Hindlimb muscle (tissue), 1 donor: ENCODE results near the gene FAM131C. TPM values are rescaled to one million over a fixed set of nuclear protein-coding genes. Genes with fewer than 3 reads are reported as not detected.
"Not testable (repeated sequence)": the region's sequence is repeated elsewhere in the genome, so short reads cannot be mapped to it uniquely, and the experiment has no call there.

ENCODE experiments used
- DNase-seq: peaks from one replicate; pipeline ENCODE4 v3.0.0-alpha.2; 2013
- polyA plus RNA-seq: library from polyadenylated mRNA; unstranded; fragments of 120-200 nt; gene quantifications from one replicate; pipeline ENCODE4 v1.2.1, GENCODE V29; 2013; ENCODE audit not compliant: insufficient read length

Gene FAM131C
- polyA plus RNA-seq, 1 donor: not detected

DNA sequence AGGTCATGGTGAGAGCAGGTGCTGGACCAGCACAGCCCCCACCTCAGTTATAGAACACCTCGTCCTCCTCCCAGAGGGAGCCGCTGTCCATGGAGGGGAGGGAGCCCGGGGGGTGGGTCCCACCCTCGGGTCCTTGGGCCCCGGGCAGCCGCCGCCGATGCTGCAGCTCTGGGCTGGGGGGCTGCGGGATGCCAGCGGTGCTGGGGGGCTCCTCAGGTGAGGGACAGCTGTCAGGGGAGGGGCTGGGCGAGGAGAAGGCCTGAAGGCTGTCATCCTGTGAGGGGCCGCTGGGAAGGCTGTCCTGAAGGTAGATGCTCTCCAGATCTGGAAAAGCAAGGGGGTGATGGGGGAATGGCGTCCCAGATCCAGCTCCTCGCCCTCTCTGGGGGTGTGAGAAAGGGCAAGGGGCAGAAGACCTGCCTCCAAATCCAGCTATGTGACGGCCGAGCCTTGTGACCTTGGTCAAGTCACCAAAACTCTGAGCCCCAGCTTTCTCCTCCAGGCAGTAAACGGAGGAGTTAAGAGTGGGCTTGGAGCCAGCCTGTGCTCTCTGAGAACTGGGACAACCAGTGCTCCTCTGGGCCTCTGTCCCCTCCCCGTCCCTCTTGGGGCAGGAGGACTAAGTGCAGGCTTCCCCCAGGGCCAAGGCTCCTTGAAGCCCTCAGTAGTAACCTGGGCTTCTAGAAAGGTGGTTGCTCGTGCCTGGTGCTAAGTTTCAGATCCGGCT lies 14.9 kb downstream of the FAM131C start:
- DNase-seq: not testable (repeated sequence)

DNA sequence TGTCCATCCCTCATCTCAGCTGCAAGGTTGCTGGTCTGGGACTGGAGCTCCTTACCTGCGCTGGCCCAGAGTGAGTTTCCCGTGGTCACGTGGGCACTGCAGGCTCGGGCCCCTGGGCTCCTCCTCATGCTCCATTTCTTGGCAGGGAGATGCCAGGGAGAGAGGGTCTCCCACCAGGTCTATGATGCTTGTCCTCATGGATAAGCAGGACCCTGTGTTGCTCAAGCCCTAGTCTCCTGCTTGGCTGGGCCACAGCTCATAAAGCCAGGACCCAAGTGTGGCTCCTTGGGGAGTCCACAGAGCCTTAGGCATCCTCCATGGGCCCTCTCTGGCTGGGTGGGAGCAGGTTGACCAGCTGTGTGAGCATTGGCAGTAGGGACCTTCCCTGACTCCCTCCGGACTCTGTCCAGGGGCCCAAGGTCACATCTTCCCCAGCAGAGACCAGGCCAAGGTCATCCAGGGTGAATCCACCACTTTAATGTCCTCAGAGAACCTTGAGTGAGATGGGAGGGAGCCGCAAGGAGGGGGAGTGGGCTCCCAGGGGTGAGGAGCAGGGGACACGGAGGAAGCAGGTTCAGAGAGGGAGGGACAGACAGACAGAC lies 16.0 kb downstream of the FAM131C start:
- not testable (repeated sequence) for DNase-seq

DNA sequence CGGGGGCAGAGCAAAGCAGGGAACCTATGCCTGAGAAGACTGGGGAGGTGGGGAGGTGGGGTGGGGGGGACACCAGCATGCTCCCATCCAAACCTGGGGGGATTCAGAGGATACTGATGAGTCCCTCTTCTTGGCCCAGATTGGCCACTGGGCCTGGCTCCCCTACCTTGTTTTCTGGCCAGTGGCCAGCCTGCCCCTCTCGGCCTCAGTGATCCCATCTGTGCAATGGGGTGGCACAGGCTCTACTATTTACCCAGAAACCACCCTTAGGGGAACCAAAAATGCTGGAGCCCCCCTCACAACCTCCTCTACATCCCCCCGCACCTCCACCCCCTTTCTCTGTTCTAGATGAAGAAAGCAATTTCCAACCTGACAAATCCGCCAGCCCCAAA lies 16.9 kb downstream of the FAM131C start:
- not testable (repeated sequence) for DNase-seq

DNA sequence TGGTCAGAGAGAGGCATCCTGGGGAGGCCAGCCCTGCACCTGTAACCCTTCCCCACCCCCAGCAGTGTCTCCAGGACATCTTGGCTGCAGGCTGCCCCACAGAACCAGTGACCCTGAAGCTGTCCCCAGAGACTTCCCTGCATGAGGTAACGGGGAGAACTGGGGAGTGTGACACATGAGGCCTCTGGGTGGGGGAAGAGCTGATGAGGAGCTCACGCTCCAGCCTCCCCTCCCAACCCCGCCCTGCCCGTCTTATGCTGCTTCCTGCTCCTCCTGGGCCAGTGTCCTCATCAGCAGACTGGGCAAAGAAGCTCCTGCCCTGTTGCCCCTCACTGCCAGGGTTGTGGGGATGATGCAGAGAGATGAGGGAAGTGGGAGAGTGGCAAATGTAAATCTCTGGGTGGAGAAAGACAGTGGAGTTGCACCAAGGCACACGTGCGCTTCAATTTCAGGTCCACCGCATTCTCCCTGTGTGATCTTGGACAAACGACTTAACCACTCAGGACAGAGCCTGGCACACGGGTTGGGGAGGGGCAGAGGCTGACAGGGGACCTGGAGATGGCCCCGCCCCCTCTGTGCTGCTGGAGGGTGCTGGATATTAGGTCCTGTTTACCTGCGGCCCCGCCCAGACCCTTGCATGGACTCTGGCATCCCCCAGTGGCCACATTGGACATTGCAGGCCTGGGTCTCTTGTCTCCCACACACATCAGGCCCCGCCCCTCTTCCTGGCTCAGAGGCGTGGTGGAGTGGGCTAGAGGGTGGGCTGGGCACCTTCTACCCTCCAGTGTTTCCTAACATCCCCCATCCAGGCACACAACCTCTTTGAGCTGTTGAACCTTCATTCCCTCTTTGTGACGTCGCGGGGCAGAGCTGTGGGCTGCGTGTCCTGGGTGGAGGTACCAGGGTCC lies 17.6 kb downstream of the FAM131C start:
- DNase-seq: peak; percentile 67

DNA sequence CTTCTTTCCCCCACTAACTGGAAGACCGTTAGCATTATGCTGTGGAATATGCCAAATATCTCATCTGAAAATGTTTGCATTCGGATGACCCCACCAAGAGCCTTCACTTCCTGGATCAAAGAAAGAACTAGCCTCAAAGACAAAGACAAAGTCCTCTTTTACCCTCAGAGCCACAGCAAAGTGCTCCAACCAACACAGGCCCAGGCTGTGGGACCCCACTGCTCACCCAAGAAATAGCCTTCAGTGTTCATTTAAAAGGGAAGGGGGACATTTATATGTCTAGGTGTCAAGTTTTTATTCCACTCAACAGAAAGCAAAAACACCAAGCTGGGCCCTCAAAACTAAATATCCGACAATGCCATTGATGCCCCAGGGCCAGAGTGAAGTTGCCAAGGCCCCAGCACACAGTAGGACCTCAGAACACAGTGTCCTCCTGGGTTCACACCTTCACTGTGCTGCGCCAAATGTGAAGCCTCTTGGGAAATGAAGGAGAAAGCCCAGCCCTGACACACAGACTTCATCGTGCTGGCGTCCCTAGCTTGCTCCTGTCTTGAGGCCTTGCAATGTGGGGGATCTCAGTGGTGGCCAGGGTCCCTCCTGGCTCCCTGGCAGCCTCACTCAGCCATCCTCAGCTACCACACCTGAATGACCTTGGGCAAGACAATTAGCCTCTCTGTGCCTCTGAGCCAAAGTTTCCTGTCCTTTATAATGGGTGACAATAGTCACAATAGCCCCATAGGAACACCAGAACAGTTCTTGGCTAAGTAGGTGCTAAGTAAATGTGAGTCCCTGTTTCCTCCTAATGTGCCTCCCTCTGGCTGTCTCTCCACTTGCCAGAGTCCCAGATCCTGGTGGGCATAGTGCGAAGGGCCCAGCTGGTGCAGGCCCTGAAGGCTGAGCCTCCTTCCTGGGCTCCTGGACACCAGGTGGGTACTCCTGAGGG lies 18.6 kb downstream of the FAM131C start:
- DNase-seq: no peak

DNA sequence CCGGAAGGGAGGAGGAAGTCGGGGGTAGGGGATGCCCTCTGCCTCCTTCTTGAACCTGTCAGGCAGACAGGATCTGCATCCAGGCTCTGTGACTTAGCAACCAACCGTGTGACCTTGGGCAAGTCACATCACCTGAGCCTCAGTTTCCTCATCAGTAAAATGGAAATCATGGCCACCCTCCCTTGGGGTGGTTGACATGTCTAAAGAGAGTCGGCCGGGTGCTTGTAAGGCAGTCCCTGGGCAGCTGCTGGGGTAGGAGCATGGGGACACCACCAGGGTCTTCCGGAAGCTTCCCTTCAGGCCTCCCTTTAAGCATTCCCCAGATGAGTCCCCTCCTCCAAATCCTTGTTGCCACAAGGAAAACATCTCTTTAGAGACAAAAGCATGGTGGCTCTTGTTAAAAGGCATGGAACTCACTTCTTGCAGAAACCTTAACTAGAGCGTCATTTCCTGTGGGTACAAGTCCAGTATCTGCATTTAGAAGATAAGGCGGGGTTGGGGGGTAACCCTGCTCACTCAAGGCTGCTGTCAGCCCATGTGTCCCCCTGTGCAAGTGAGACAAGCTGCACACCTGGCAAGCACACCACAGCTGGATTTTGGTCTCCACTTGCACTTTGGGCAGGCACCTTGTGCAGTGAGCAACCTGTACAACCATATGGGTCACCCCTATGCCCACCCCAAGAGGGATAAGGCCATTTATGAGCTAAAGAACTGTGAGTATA lies 19.5 kb downstream of the FAM131C start:
- DNase-seq: no peak

DNA sequence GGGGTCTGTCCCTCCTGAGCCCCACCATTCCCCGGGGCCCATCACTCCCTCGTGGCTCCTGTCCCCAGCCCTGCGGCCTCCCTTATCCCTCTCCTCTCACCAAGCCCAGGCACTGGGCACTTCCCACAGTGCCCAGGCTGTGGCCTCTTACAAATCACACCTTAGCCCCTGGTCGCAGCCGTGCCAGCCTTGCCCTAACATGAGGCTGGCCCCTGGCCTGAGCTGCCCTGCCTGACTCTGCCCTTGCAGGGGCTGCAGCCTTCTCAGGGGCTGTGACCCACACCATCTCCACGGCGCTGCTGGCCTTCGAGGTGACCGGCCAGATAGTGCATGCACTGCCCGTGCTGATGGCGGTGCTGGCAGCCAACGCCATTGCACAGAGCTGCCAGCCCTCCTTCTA lies 21.5 kb downstream of the FAM131C start:
- DNase-seq: not testable (repeated sequence)

DNA sequence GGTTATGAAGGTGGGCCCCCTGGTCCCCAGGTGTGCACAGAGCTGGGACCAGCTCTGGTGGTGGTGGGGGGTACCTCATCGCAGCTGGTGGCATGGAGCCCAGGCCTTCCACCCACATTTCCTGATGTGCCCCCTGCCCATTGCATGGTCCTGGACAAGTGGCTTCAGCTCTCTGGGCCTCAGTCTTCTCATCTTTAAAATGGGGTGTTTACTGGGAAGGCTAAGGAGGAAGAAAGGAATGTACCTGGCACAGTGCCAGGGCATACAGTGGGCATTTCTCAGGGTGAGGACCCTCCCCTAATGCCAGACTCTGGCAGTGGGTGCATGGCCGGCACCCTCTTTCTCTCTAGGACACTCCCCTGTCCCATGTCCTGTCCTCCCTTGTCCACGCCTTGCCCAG lies 22.4 kb downstream of the FAM131C start:
- DNase-seq: no peak

DNA sequence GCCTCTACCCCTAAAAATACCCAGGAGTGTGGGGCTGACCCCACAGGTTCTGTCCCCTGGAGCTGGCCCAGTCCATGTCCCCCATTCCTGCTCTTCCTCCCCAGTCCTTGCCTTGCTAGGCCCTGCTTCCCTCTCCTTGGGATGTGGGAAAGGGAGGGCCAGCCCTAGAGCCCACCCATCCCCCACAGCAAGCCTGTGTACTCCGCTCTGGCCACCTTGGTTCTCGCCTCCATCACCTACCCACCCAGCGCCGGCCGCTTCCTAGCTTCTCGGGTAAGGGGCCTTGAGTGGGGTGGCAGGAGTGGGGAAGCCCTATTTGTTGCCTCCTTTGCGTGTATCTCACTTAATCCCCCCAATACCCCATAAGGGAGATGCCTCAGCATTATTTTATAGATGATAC lies 23.1 kb downstream of the FAM131C start:
- DNase-seq: no peak

DNA sequence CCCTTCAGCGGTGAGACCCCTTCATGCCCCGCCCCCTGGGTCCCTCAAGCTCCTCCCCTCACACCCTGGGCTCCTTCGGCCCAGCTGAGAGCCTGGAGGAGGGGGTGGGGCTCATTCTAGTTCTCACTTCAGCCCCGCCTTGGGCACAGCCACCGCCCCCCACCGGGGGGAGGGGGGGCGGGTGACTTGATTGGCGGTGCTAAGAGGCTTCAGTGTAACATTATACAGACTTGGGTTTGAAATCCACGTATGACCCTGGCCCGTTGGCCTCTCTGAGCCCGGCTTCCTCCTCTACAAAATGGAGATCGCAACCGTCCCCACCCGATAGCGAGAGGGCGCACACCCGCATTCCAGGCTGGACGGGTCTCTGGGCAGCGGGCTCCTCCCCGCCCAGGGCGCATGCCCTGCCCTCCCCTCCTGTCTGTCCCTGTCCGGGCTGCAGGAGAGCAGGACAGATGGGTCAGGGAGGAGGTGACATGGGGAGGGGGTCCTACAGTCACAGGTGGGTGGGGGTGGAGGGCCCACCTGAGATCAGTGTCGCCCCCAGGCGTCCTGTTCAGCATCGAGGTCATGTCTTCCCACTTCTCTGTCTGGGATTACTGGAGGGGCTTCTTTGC lies 24.8 kb downstream of the FAM131C start:
- no peak for DNase-seq

DNA sequence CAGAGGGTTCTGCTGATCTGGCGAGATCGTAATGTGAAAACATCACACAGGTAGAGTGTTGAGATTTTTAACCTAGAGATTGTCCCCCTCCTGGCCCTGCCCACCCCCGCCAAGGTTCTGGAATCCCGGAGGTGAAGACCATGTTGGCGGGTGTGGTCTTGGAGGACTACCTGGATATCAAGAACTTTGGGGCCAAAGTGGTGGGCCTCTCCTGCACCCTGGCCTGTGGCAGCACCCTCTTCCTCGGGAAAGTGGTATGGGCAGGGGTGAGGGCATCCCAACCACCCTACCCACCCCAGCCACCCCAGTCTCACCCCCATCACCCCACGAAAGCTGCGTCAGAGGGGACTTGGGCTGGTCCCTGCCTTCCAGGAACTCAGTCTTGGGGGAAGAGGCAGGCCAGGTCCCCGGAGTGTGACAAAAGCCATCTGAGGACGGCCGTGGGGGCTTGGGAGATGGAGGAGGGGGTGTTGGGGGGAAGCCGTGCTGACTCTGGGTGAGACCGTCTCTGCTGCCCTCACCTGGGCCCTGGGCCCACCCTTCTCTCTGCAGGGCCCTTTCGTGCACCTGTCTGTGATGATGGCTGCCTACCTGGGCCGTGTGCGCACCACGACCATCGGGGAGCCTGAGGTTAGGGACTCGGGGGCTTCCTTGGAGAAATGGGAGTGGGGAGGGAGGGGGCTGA lies 25.5 kb downstream of the FAM131C start:
- no peak for DNase-seq

DNA sequence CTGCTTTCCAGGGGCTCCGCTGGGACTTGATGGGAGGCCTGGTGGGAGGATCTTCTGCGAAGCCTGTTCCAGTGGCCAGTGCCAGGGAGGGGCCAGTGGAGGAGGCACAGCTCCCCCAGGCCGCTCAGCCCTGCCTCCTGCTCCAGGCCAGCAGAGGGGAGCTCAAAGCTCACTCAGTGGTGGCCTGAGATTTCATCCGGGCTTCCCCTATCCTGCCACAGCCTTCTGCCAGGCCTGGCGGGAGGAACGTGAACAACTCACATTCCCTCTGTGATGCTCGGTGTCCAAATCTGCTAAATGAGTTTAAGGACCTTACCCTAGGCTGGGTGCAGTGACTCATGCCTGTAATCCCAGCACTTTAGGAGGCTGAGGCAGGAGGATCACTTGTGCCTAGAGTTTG lies 26.6 kb downstream of the FAM131C start:
- no peak for DNase-seq

DNA sequence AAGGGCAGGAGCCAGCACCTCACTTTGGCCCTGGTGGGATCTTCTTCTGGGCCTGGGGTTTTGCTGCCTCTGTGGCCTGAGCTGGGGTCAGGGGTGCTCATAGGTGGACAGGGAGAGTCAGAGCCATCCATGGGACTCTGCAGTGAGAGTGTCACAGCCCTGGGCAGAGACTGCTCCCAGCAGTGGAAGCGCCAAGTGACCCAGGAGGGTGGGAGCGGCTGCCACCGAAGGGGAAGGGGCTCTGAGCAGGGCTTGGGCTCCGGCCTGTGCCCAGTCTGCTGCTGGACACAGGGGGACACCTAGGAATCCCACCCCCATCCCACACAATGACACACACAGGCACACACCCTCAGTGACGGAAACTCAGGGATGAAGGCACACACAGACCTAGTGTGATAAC lies 29.5 kb downstream of the FAM131C start:
- DNase-seq: no peak

DNA sequence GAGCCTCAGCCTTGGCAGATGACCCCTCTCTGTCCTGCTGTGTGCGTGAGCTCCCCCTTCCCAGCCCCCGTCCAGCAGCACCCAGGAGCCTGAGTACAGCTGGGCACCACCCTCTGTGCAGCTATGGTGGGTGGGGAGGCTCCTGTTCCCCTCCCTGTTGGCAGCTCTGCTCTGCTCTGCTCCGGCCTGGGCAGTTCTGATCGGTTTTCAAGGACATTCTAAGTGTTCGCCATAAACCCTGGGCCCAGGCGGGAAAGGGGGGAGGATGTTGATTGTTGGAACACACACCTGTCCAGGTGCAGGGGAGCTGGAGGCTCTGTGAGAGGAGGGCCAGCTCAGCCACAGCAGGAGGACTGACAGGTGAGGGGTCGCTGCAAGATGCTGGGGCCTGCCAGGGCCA lies 29.9 kb downstream of the FAM131C start, which contains the start of gene CLCNKB:
TSS of gene CLCNKB (plus strand) at position 262 of the 400 bp plus-strand sequence. CDS start 711 bp downstream, outside the sequence.
- no peak for DNase-seq

DNA sequence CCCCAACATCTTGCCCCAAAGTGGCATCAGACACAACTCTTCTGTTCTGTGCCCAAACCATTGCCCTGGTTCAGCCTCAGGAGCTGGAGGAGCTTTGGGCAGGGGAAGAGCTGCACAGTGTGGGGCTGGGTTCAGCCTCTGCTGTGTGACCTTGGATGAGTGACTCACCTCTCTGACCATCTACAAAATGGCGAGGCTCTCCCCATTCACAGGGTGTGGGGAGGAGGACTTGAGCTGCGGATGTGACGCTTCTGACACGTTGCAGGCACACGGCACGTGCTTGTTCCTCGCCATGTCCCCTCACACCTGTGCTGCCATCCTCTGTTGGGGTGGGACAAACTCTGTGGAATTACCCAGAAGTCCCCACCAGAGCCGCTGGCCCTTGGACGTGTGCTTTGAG lies 30.8 kb downstream of the FAM131C start:
- not testable (repeated sequence) for DNase-seq

DNA sequence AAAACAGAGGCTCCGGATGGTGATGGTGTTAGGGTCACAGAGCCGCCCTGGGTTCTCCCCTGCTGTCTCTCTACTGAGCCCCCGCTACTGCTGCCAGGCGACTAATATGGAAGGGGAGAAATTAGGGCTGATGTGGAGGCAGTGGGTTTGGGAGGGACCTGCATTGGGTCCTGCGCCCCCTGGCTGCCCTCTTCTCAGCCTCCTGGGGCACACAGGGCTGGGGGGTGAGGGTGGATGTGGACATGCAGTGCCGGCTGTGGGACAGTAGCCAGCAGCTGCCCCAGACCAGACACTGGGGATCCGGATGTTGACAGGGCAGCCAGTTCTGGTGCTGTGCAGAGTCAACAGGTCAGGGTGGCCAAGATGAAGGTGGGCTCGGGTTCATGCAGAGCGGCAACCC lies 31.4 kb downstream of the FAM131C start:
- DNase-seq: no peak

DNA sequence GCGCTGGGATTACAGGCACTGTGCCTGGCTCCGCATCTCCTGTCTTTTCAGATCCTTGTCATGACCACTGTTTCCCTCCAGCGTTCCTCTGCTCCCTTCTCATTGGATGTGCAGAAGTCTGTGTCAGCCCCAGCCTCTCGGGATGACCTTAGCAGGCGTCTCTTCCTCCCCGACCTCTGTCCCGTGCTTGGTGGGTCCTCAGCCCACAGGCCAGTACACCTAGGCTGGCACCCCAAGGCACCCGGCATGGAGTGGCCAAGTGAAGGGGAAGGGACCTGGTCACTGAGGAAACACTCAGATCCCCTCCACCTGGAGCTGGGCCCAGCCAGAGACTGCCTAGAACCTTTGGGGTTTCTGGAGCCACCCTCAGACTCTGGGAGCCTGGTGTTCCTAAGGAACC lies 32.3 kb downstream of the FAM131C start:
- DNase-seq: no peak

DNA sequence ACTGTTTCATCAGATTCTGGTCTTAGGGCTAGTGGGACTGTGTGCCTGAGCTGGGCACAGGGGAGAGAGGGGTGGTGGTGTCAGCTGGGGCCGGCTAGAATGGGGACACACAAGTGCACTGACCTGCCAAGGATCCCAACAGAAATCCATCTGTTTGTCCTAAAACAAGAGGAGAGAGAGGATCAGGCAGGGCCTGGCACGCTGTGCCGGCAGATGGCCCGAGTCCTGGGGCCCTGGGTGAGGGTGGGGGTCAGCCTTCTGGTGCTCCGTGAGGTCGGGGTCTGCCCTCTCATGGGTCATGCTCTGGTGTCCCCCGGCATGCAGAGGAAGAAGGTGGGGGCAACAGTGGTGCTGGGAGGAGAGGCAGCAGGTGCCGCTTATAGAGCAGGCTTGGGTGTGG lies 33.6 kb downstream of the FAM131C start:
- not testable (repeated sequence) for DNase-seq

DNA sequence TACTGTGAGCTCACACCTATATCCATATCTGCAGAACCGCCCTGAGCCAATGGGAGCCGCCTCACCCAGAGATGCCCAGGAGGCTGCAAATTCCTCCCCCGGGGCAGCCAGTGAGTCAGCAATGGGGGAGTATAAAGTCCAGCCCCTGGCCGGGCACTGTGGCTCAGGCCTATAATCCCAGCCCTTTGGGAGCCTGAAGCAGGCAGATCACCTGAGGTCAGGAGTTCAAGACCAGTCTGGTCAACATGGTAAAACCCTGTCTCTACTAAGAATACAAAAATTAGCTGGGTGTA lies 34.9 kb downstream of the FAM131C start:
- DNase-seq: no peak

DNA sequence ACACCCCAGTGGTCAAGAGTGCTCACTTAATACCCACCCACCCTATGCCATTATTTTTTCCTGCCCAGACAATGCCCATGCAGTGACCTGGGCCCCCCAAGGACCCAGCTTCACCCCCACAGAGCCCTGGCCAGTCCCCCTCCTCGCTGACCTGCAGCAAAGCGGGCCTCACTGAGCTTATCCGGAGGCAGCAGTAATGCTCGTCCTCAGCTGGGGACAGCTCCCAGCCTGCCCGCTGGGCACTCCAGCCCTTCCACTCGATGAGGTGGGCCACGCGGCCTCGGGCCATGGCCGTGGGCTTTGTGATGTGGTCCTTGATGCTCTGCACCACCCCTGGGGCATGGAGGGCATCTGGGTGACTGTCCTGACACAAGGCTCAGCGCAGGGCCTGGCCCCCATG lies 37.0 kb downstream of the FAM131C start:
- not testable (repeated sequence) for DNase-seq
